AG09319 (cell line): ENCODE results near the gene TUBE1.

ENCODE experiments used
- DNase-seq: peaks from one replicate; pipeline ENCODE4 v3.0.0-alpha.2; 2010; ENCODE audit warnings: low read depth; ENCODE audit errors: extremely low read depth
- CTCF ChIP-seq: IDR thresholded peaks from 2 replicates; pipeline ENCODE4 v1.5.1; 2011; ENCODE audit warnings: low read depth, mild to moderate bottlenecking, inconsistent platforms, low read length, moderate library complexity

Gene TUBE1

GRCh38 chr6:112096901-112097300, 9.6 kb upstream of the TUBE1 start:
- no peak for DNase-seq
- no peak for TF ChIP-seq CTCF

- DNase-seq = no peak
- no peak for TF ChIP-seq CTCF
Observed at GRCh38 chr6:112087916-112088315, 634 bp upstream of the TUBE1 start.

GRCh38 chr6:112086744-112087135, 542 bp downstream of the TUBE1 start:
- DNase-seq = peak; percentile 3
- TF ChIP-seq CTCF = peak; percentile 30

- DNase-seq = no peak
- no peak for TF ChIP-seq CTCF
Observed at GRCh38 chr6:112085286-112086065, 1.8 kb downstream of the TUBE1 start.

GRCh38 chr6:112081569-112081968, 5.7 kb downstream of the TUBE1 start:
- no peak for DNase-seq
- TF ChIP-seq CTCF = no peak

GRCh38 chr6:112066606-112067005, 20.7 kb downstream of the TUBE1 start:
- no peak for DNase-seq
- TF ChIP-seq CTCF = no peak

GRCh38 chr6:112065426-112065986, 21.8 kb downstream of the TUBE1 start:
- TF ChIP-seq CTCF = no peak
- no peak for DNase-seq
